ENCODE measurements around the gene ARFGAP1.

ARFGAP1 gene

DNA sequence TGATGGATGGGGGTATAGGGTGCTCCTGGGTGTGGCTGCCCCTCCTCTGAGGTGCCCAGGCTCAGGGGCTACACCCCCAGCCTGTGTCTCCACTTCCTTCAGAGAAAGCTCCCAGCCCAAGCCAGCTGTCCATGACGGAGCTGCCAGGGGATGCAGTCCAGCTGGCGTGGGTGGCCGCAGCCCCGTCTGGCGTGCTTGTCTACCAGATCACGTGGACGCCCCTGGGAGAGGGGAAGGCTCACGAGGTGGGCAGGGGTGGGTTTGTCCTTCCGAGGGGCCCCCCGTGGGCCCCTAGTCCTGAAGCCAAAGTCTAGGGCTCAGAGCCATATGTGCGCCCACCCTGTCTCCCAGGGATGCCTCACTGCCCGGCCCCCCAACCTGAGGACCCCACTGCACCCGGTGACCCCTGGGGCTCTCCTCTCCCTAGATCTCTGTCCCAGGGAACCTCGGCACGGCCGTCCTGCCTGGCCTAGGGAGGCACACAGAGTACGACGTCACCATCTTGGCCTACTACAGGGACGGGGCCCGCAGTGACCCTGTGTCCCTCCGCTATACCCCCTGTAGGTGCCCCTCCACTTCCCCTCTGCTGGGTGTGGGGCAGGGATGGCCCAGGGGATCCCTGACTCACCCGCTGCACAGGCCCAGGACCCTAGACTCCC, 40.2 kb downstream of the ARFGAP1 start:
- Histone ChIP-seq H3K27me3 (peaks cover 0 to 10% (median 3%) of the 10 kb centered on the region in 11 experiments; a peak in 6 of 22 replicates), H3K9me3 (replicated peaks in 1 of 11) (no peaks in the 10 kb centered on the region), H4K20me1 (peaks cover 0 to 23% (median 0%) of the 10 kb centered on the region in 11 experiments; a peak in 9 of 22 replicates), H3K4me3 (no peak overlapping the region), H3K4me1 (peaks cover 0 to 44% (median 24%) of the 10 kb centered on the region in 10 experiments; a peak in 15 of 20 replicates), H3K4me2 (peak overlapping the region in 8 of 11 experiments; percentile 36 to 62 (median 55); a peak in 14 of 22 replicates), H3K9ac (no peak overlapping the region), H3K27ac (no peak overlapping the region), H3K36me3 (no peaks in the 10 kb centered on the region)
- no peak for TF ChIP-seq Cebpa-rat (IDR thresholded peaks at IDR 0.05)

- Histone ChIP-seq H3K9ac (no peak overlapping the region), H4K20me1 (peaks cover 0 to 16% (median 0%) of the 10 kb centered on the region in 11 experiments; a peak in 8 of 22 replicates), H3K4me3 (no peak overlapping the region), H3K36me3 (no peaks in the 10 kb centered on the region), H3K4me1 (peaks cover 0 to 44% (median 24%) of the 10 kb centered on the region in 10 experiments; a peak in 15 of 20 replicates), H3K4me2 (peak overlapping the region in 6 of 11 experiments; percentile 1 to 62 (median 59); a peak in 10 of 22 replicates), H3K27ac (no peak overlapping the region), H3K9me3 (replicated peaks in 1 of 11) (no peaks in the 10 kb centered on the region), H3K27me3 (peaks cover 0 to 4% (median 0%) of the 10 kb centered on the region in 11 experiments; a peak in 4 of 22 replicates)
- TF ChIP-seq Cebpa-rat (IDR thresholded peaks at IDR 0.05): no peak
Measured at GRCh38 chr20:63313349-63314014, 40.9 kb downstream of the ARFGAP1 start.

DNA sequence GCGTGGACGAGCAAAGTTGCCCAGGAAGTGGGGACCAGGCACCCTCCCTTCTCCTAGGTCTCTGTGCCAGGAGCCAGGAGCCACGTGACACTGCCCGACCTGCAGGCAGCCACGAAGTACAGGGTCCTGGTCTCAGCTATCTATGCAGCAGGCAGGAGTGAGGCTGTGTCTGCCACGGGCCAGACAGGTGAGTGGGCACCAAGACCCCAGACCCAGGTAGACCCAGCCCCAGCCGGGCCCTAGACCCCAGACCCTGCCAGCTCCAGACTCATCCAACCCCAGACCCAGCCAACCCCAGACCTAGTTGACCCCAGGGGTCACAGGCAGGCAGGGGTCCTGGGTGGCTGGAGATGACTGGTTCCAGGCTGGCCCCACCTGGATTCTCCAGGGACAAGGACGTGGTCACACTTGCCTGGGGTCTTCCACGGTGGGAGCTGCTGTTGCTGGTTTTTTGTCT, 41.4 kb downstream of the ARFGAP1 start:
- no peak overlapping the region for H3K27ac ChIP-seq
- H3K9me3 ChIP-seq (replicated peaks in 1 of 11): no peaks in the 10 kb centered on the region
- H3K4me2 ChIP-seq: peak overlapping the region in 1 of 11 experiments; percentile 23; a peak in 2 of 22 replicates
- no peaks in the 10 kb centered on the region for H3K27me3 ChIP-seq
- peaks cover 0 to 44% (median 24%) of the 10 kb centered on the region in 10 experiments; a peak in 15 of 20 replicates for H3K4me1 ChIP-seq
- H4K20me1 ChIP-seq: peaks cover 0 to 11% (median 0%) of the 10 kb centered on the region in 11 experiments; a peak in 8 of 22 replicates
- no peak overlapping the region for H3K9ac ChIP-seq
- no peak overlapping the region for H3K4me3 ChIP-seq
- no peaks in the 10 kb centered on the region for H3K36me3 ChIP-seq
- TF ChIP-seq Cebpa-rat (IDR thresholded peaks at IDR 0.05): no peak

DNA sequence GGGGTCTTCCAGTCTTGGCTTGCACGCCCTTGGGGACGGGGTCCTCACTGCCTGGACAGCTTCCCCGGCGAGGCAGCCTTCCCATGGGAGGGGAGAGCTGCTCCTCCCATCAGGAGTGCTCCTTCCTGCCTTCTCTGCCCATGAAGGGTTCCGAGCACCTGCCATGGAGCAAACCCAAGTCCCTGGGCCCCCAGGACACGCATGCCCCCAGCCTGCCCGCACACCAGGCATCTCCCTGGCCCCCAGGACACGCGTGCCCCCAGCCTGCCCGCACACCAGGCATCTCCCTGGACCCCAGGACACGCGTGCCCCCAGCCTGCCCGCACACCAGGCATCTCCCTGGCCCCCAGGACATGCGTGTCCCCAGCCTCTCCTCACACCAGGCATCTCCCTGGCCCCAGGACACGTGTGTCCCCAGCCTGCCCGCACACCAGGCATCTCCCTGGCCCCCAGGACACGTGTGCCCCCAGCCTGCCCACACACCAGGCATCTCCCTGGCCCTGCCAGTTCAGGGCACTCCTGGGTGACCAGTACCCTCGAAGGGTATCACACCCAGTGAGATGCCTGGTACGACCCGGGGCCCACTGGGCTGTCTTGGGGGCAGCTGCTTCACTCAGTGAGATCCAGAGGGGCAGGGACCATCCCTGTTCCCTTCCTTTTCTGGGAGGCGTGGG, 42.1 kb downstream of the ARFGAP1 start:
- no peak for TF ChIP-seq Cebpa-rat (IDR thresholded peaks at IDR 0.05)
- Histone ChIP-seq H3K4me1 (peaks cover 0 to 44% (median 24%) of the 10 kb centered on the region in 10 experiments; a peak in 15 of 20 replicates), H4K20me1 (peaks cover 0 to 6% (median 0%) of the 10 kb centered on the region in 11 experiments; a peak in 4 of 22 replicates), H3K9ac (no peak overlapping the region), H3K9me3 (replicated peaks in 1 of 11) (no peaks in the 10 kb centered on the region), H3K27me3 (no peaks in the 10 kb centered on the region), H3K4me3 (no peak overlapping the region), H3K27ac (no peak overlapping the region), H3K36me3 (no peaks in the 10 kb centered on the region), H3K4me2 (no peak overlapping the region)

DNA sequence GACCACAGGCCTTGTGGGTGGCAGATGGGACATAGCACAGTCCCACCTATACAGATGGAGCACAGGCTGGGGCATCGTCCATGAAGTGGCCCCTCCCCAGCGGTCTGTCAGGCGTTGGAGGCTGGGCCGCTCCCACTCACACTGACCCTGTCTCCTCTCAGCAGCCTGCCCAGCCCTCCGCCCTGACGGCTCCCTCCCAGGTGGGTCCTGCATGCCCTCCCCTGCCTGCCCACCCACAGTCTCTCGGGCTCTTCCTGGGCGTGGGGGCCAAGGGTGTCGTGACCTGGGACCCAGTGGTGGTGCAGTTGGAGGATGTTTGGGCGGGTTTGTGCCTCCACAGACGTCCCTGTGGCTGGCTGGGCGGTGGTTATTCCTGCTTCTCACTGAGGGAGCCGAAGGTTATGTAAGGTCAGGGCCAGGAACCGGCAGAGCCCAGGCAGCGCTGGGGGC, 42.7 kb downstream of the ARFGAP1 start:
- no peak overlapping the region for H3K9ac ChIP-seq
- no peak overlapping the region for H3K27ac ChIP-seq
- H3K9me3 ChIP-seq (replicated peaks in 1 of 11): no peaks in the 10 kb centered on the region
- no peak for TF ChIP-seq Cebpa-rat (IDR thresholded peaks at IDR 0.05)
- H3K27me3 ChIP-seq: no peaks in the 10 kb centered on the region
- H4K20me1 ChIP-seq: peaks cover 0 to 5% (median 0%) of the 10 kb centered on the region in 11 experiments; a peak in 4 of 22 replicates
- H3K4me3 ChIP-seq: no peak overlapping the region
- no peak overlapping the region for H3K4me2 ChIP-seq
- peaks cover 0 to 40% (median 24%) of the 10 kb centered on the region in 10 experiments; a peak in 15 of 20 replicates for H3K4me1 ChIP-seq
- H3K36me3 ChIP-seq: no peaks in the 10 kb centered on the region

GRCh38 chr20:63315731-63316491, 43.3 kb downstream of the ARFGAP1 start:
- no peaks in the 10 kb centered on the region for H3K27me3 ChIP-seq
- H3K36me3 ChIP-seq: no peaks in the 10 kb centered on the region
- H3K4me1 ChIP-seq: peaks cover 0 to 34% (median 21%) of the 10 kb centered on the region in 10 experiments; a peak in 15 of 20 replicates
- no peak overlapping the region for H3K4me3 ChIP-seq
- H4K20me1 ChIP-seq: peaks cover 0 to 5% (median 0%) of the 10 kb centered on the region in 11 experiments; a peak in 2 of 22 replicates
- H3K4me2 ChIP-seq: no peak overlapping the region
- TF ChIP-seq Cebpa-rat (IDR thresholded peaks at IDR 0.05): no peak
- no peak overlapping the region for H3K27ac ChIP-seq
- H3K9me3 ChIP-seq (replicated peaks in 1 of 11): no peaks in the 10 kb centered on the region
- H3K9ac ChIP-seq: no peak overlapping the region

- H3K4me3 ChIP-seq: no peak overlapping the region
Measured at GRCh38 chr20:63316502-63316921, 43.9 kb downstream of the ARFGAP1 start.

DNA sequence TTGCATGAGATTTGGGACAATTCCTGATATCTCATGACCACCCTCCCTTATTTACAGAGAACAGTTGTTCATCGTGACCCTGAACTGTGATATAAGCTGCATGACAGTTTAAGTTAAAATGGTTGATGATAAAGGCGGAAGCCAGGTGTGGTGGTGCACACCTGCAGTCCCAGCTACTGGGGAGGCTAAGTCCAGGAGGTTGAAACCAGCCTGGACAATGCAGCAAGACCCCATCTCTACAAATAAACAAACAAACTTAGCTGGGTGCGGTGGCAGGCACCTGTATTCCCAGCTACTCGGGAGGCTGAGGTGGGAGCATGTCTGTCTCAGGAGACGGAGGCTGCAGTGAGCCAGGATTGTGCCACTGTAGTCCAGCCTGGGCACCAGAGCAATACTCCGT, 44.4 kb downstream of the ARFGAP1 start:
- H3K4me2 ChIP-seq: no peak overlapping the region
- no peak overlapping the region for H3K27ac ChIP-seq
- H3K4me3 ChIP-seq: no peak overlapping the region
- H4K20me1 ChIP-seq: peaks cover 0 to 5% (median 0%) of the 10 kb centered on the region in 11 experiments; a peak in 2 of 22 replicates
- no peaks in the 10 kb centered on the region for H3K27me3 ChIP-seq
- H3K9me3 ChIP-seq (replicated peaks in 1 of 11): no peaks in the 10 kb centered on the region
- peaks cover 0 to 22% (median 15%) of the 10 kb centered on the region in 10 experiments; a peak in 15 of 20 replicates for H3K4me1 ChIP-seq
- no peaks in the 10 kb centered on the region for H3K36me3 ChIP-seq
- H3K9ac ChIP-seq: no peak overlapping the region
- no peak for TF ChIP-seq Cebpa-rat (IDR thresholded peaks at IDR 0.05)

More at GRCh38 chr20:63316502-63316921, 43.9 kb downstream of the ARFGAP1 start:
- H3K36me3 ChIP-seq: no peaks in the 10 kb centered on the region
- no peaks in the 10 kb centered on the region for H3K27me3 ChIP-seq
- H3K4me1 ChIP-seq: peaks cover 0 to 28% (median 20%) of the 10 kb centered on the region in 10 experiments; a peak in 15 of 20 replicates
- no peaks in the 10 kb centered on the region for H3K9me3 ChIP-seq (replicated peaks in 1 of 11)
- no peak overlapping the region for H3K27ac ChIP-seq
- H4K20me1 ChIP-seq: peaks cover 0 to 5% (median 0%) of the 10 kb centered on the region in 11 experiments; a peak in 2 of 22 replicates
- H3K9ac ChIP-seq: no peak overlapping the region
- H3K4me2 ChIP-seq: no peak overlapping the region
- no peak for TF ChIP-seq Cebpa-rat (IDR thresholded peaks at IDR 0.05)
